ENCODE results near the gene DCLK1. TPM values are rescaled to one million over a fixed set of nuclear protein-coding genes. Genes with fewer than 3 reads are reported as not detected.

DCLK1 gene
- total RNA-seq, 1 experiment from 2014 or later, result not detected

- no peak for DNase-seq (ENCODE audit: low read depth, low spot score)
- in situ Hi-C loops (cut with HindIII; ENCODE audit: low pct_unique_long_range_greater_than_20kb, low sequenced_read_pairs) (no loop called here), intact Hi-C loops (cut with micrococcal nuclease; ENCODE audit: unreplicated experiment) (no loop called here)
- H3K27me3 ChIP-seq (ENCODE audit: control insufficient read depth, insufficient read depth, low read length), result no peaks in the 10 kb centered on the region
- ATAC-seq, result no peak
- ChIA-PET POLR2A (no interaction called here), CTCF (no interaction called here)
- H3K9me3 ChIP-seq (ENCODE audit: control insufficient read depth, insufficient read depth, low read depth, low read length), result no peaks in the 10 kb centered on the region
- no TSS peak for BruUV-seq (replicated peaks)
- TF ChIP-seq TCF7L2 (IDR thresholded peaks at IDR 0.05; ENCODE audit: low read depth, low read length) (no peak), CTCF (IDR thresholded peaks at IDR 0.05) (no peak), POLR2AphosphoS5 (IDR thresholded peaks at IDR 0.05; ENCODE audit: low read depth, low read length) (no peak), SIN3A (IDR thresholded peaks at IDR 0.05; ENCODE audit: borderline replicate concordance, insufficient read depth, low read depth, low read length) (no peak)
- TF ChIP-seq, protein P1, sequence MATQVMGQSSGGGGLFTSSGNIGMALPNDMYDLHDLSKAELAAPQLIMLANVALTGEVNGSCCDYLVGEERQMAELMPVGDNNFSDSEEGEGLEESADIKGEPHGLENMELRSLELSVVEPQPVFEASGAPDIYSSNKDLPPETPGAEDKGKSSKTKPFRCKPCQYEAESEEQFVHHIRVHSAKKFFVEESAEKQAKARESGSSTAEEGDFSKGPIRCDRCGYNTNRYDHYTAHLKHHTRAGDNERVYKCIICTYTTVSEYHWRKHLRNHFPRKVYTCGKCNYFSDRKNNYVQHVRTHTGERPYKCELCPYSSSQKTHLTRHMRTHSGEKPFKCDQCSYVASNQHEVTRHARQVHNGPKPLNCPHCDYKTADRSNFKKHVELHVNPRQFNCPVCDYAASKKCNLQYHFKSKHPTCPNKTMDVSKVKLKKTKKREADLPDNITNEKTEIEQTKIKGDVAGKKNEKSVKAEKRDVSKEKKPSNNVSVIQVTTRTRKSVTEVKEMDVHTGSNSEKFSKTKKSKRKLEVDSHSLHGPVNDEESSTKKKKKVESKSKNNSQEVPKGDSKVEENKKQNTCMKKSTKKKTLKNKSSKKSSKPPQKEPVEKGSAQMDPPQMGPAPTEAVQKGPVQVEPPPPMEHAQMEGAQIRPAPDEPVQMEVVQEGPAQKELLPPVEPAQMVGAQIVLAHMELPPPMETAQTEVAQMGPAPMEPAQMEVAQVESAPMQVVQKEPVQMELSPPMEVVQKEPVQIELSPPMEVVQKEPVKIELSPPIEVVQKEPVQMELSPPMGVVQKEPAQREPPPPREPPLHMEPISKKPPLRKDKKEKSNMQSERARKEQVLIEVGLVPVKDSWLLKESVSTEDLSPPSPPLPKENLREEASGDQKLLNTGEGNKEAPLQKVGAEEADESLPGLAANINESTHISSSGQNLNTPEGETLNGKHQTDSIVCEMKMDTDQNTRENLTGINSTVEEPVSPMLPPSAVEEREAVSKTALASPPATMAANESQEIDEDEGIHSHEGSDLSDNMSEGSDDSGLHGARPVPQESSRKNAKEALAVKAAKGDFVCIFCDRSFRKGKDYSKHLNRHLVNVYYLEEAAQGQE (IDR thresholded peaks at IDR 0.05; ENCODE audit: insufficient read depth in 1 of 2, low read depth in 2 of 2, low read length in 1 of 2), result no peak
- H3K4me3 ChIP-seq (ENCODE audit: low read depth in 2 of 2, low read length in 2 of 2), result no peak overlapping the region
- H3K36me3 ChIP-seq (ENCODE audit: control insufficient read depth, insufficient read depth, low read length), result no peaks in the 10 kb centered on the region
- no peaks in the 10 kb centered on the region for H3K4me1 ChIP-seq (ENCODE audit: control insufficient read depth, insufficient read depth, low read length)
- no peak overlapping the region for H3K27ac ChIP-seq (ENCODE audit: low read length)
Observed at GRCh38 chr13:35945368-35945767, 185.8 kb downstream of the DCLK1 start.

DNA sequence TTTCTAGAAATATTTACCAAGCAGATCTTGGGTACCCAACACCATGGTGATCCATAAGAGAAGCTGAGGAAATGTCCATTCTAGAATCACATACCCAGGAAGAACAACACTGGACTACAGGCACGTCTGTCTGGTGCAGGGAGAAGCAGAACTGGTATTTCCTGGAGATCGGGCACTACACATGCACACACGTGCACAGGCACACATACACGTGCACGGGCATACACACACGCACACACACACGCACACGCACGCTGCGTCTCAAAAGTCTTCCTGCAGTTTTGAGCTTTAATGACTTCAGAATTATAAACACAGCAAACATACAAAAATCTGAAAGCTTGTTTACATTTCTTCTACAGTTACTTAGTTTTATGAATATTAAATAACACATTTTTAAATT lies 189.8 kb downstream of the DCLK1 start:
- in situ Hi-C loops (cut with HindIII; ENCODE audit: low pct_unique_long_range_greater_than_20kb, low sequenced_read_pairs) (no loop called here), intact Hi-C loops (cut with micrococcal nuclease; ENCODE audit: unreplicated experiment) (no loop called here)
- DNase-seq (ENCODE audit: low read depth, low spot score), result no peak
- Histone ChIP-seq H3K4me1 (ENCODE audit: control insufficient read depth, insufficient read depth, low read length) (no peaks in the 10 kb centered on the region), H3K27ac (ENCODE audit: low read length) (no peak overlapping the region), H3K36me3 (ENCODE audit: control insufficient read depth, insufficient read depth, low read length) (no peaks in the 10 kb centered on the region), H3K9me3 (ENCODE audit: control insufficient read depth, insufficient read depth, low read depth, low read length) (no peaks in the 10 kb centered on the region), H3K27me3 (ENCODE audit: control insufficient read depth, insufficient read depth, low read length) (no peaks in the 10 kb centered on the region), H3K4me3 (ENCODE audit: low read depth in 2 of 2, low read length in 2 of 2) (no peak overlapping the region)
- POLR2A ChIA-PET, result no interaction called here
- no peak for ATAC-seq
- CTCF ChIA-PET, result no interaction called here
- BruUV-seq (replicated peaks), result no TSS peak
- TF ChIP-seq SIN3A (IDR thresholded peaks at IDR 0.05; ENCODE audit: borderline replicate concordance, insufficient read depth, low read depth, low read length), result no peak
- TF ChIP-seq, protein P1 (IDR thresholded peaks at IDR 0.05; ENCODE audit: insufficient read depth in 1 of 2, low read depth in 2 of 2, low read length in 1 of 2), result no peak
